Effector CD4-positive, alpha-beta T cell (primary cell): ENCODE data around the gene SLC9A9.
"Not testable (repeated sequence)": the region's sequence is repeated elsewhere in the genome, so short reads cannot be mapped to it uniquely, and the experiment has no call there.

Experiments used
- DNase-seq: peaks from one replicate; pipeline ENCODE4 v3.0.0-alpha.2; 2020

SLC9A9 gene

DNA sequence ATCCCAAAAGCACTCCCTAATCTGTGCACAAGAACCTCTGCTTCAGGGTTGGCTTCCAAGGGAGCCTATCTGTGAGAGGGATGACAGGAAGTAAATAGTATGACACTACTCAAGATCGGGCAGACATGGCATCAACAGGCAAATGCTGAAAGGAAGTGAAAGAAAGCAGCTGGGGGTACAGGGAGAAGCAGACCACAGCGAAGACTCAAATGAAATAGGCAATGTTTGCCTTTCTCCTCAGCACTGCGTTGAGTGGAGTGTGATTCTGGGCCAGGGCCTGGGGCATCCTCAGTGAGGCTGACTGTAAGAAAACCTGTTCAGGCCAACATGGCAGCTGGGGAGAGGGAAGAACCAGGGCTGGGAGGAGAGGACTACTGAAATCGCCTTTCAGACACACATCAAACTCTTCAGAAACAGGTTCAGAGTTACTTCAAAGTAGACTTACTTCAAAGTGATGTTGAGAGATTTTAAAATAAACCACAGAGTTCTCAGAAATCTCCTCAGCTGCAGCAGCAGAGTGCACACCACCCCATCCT lies 96.6 kb downstream of the SLC9A9 start:
- DNase-seq: no peak

DNA sequence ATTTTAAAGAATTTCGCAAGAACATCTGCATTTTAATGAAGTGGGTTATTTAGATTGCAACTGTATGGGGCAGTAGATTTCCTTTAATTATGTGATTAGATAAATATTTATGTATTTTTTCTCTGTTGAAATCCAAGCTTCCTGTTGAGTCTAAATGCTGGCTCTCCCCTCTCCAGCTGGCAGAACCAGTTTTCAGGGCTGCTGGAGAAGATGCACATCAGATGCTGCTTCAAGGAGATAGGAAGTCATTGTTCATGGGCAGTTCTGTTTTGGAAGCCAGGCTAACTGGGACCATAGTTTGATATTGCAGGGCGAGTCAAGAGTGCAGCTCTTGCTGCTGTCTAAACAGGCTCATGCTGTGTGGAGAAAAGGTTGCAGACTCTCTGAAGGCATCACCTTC lies 97.4 kb downstream of the SLC9A9 start:
- no peak for DNase-seq

DNA sequence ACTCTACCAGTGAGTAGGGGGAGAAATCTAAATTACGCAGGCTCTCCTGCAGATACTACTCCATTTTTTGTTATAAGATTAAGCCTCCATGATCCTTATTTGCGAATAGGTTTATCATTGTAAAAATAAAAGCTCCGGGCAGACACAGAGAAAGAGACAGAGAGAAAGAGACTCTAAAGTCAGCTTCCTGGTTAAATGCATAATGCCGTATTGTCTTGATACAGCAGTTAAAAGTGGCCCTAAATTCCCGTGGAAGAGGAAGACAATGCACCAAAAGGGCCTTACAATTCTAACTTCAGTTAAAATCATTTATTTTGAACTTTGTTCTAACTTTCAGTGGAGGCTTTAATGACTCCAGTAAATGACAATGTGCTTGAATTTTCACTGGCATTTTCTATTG lies 98.3 kb downstream of the SLC9A9 start:
- no peak for DNase-seq

DNA sequence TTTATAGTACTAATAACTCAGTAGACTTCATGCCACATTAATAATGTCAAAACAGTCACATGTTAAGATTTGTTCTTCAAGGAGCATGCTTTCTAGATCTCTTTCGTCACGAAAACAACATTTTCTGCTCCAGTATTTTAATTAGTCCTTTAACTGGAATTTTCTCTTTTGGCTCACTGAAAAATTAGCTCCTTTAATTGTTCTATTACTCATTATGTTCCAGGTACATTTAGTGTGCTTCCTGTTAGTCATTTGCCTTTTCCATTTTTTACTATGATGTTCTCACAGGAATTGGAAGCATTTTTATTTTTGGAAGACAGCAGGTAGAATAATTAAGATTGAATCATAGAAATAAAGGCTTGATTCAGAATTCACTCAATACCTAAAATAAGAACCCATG lies 111.2 kb downstream of the SLC9A9 start:
- no peak for DNase-seq

DNA sequence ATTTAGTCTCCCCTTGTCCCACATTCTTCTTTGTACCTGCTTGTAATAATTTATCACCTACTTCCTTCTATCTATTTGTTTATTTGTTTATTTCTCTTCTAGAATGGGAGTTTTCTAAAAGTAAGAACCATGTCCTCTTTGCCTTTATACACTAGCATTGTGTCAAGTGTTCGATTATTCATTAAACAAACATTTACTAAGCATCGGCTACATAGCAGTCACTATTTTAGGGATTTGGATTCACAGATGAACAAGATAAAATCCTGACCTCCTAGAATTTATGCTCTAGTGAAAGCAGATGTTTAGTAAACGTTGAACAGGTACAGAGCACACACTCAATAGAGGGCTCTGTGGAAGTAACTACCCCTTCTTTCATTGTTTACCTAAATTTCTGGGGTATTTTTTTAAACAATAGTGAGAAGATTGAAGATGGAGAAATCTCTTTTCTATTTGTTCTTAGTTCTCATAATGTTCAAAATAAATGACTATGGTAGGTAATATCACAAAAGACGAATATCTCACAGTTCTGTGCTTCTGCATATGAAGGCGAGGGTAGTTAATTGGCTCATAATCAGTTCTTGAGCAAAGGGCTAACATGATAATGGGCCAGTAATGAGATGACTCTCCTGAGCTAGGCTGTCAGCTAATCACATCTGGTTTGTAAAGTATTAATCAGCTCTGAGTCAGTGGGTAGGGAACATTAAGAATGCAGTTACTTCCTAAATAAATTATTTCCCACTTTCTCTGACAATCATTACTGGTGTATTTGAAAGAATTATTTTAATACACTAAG lies 111.9 kb downstream of the SLC9A9 start:
- no peak for DNase-seq

GRCh38 chr3:143731776-143732175 lies 116.5 kb downstream of the SLC9A9 start:
- DNase-seq: no peak

- no peak for DNase-seq
Observed at GRCh38 chr3:143731320-143731719, 116.9 kb downstream of the SLC9A9 start.

- no peak for DNase-seq
Observed at GRCh38 chr3:143727391-143727790, 120.9 kb downstream of the SLC9A9 start.

DNA sequence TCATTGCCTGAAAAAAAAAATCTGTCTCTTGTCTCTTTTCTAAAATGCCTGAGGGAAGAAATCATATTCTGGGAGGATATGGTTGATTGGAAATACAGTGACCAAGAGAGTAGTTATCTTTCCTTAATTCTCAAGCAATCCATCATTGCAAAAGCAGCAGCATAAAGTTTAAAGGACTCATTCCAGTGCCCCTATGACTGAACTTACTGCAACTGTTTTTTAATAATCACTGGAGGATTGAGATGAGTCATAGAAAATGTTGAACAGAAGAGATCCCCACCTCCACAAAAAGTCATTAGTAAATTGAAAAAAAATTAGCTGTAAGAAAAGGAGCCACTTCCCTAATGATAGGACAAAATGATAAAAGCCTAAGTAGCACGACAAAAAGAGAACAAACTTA lies 121.5 kb downstream of the SLC9A9 start:
- no peak for DNase-seq

- DNase-seq: no peak
Observed at GRCh38 chr3:143720381-143720780, 127.9 kb downstream of the SLC9A9 start.

GRCh38 chr3:143718463-143718862 lies 129.8 kb downstream of the SLC9A9 start:
- DNase-seq: no peak

DNA sequence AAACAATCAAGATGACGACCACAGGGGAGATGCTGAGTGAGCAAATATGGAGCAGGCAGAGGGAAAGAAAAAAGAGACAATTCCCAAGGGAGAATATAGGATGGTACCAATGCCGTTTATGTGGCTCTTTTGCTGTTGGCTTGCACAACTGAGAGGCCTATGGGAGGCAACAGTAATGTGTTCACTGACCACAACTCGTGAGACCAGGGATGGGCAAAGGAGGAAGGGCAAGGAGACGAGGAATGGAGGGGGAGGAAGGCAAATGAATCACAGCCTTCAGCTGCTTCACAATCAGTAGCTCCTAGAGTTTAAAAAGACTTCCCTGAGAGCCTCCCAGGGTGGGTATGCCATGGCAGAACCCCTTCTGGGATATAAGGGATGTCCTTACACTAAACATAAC lies 131.5 kb downstream of the SLC9A9 start:
- DNase-seq: no peak

DNA sequence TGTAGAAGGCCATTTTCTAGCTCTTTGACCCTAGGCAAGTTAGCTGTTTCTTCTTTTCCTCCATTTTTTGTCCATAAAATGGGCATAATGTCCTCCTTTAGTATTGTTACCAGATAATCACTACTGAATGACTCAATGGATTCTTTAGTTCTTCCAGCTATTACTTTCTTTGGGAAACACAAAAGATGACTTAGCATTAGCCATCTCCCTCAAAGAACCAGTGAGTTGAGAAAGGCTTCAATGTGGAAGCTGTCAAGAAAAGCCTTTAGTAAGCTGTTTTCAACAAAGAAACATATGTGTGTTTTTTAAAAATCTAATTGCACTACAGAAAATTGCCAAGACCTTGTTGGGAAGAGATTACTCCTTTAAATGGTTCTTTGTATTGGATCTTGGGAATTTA lies 135.7 kb downstream of the SLC9A9 start:
- no peak for DNase-seq

DNA sequence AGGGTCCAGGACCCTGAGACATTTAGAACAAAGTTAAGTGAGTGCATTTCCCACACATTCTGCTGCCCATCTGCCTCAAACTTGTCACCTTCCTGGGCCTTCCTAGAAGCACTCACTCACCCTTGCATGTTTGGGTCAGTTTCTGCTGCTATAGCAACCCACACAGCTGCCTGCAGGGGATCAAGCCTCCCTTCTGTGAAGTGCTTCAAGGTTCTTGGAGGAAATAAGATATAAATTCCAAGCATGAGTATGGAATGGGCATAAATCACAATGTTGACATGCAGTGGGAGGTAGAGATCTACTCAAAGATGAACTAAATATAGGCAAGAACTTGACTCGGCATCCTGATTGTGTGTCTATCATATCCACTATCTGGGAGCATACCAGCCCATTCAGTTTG lies 140.4 kb downstream of the SLC9A9 start:
- DNase-seq: no peak

GRCh38 chr3:143700431-143700975 lies 147.8 kb downstream of the SLC9A9 start:
- DNase-seq: no peak

DNA sequence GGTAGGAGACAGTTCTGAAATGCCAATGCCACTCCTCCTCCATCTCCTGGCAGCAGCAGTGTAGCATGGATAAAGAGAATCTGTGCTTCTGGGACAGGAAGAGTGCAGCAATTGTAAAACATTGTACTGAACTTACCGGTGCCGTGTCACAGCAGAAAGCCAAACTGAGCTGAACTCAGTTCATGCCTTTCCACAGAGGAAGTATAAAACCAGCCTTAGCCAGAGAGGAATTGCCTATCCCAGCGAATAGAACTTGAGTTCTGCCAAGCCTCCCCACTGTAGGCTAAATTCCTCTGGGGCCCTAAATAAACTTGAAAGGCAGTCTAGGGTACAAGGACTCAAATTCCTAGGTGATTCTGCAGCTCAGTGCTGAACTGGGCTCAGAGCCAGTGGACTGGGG lies 148.8 kb downstream of the SLC9A9 start:
- no peak for DNase-seq

GRCh38 chr3:143698682-143699303 lies 149.5 kb downstream of the SLC9A9 start:
- DNase-seq: no peak

DNA sequence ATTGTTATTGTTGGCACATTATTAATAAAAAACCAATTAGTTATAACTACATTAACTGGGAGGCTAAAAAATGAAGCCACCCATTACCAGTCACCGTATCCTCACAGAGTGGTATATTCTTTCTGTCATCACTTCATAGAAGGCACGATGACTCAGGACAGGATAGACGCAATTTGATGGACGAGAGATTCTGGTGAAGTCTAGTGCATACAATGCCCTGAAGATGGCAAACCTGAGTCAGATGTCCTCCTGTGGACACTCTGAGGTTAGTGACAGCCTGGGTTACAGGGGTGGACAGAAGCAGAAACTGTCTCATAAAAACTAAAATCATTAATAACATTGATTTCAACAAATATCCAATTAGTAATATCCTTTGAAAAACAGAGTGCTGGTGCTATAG lies 150.3 kb downstream of the SLC9A9 start:
- no peak for DNase-seq

DNA sequence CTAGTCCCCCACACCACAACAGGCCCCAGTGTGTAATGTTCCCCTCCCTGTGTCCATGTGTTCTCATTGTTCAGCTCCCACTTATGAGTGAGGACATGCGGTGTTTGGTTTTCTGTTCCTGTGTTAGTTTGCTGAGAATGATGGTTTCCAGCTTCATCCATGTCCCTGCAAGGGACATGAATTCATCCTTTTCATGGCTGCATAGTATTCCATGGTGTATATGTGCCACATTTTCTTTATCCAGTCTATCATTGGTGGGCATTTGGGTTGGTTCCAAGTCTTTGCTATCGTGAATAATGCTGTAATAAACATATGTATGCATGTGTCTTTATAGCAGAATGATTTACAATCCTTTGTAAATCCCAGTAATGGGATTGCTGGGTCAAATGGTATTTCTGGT lies 152.9 kb downstream of the SLC9A9 start:
- not testable (repeated sequence) for DNase-seq

DNA sequence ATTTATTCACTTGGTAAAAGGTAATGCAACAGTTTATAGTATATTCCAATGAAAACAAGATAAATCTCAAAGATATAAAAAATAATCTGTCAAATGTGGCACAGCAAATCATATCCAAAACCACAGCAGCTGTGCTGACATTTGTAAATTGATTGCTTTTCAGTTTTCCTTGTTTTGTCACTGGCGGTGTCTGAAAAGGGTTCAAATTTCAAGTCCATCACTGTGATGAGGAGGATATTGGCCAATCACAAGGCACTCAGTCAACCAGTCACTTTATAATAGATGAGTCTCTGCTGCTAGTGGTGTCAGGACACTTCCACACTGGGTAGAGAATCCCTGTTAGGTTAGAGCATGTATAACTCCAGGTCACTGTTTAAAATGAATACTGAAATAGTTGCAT lies 154.8 kb downstream of the SLC9A9 start:
- no peak for DNase-seq

GRCh38 chr3:143686638-143687197 lies 161.6 kb downstream of the SLC9A9 start:
- DNase-seq: no peak

- DNase-seq: no peak
Observed at GRCh38 chr3:143685491-143685890, 162.8 kb downstream of the SLC9A9 start.

DNA sequence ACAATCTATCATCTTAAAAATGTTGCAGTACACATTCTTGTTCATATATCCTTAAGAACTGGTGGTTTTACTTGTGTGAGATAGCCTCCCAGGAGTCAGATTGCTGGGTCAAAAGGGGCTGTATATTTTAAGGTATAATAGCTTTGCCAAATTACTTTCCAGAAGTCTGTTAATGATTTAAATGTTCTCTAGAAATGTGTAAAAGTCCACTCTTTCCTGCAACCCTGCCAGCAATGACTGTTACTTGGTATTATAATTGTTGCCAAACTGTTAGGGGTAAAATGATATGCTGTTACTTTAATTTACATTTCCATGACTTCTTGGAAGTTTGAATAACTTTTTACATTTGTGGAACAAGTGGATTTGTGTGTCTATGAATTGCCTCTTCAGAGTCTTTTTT lies 170.8 kb downstream of the SLC9A9 start:
- DNase-seq: no peak

GRCh38 chr3:143676747-143677146 lies 171.5 kb downstream of the SLC9A9 start:
- DNase-seq: no peak
